Epidermal melanocyte (primary cell): ENCODE results near the gene FRMPD2.
"Not testable (repeated sequence)": the region's sequence is repeated elsewhere in the genome, so short reads cannot be mapped to it uniquely, and the experiment has no call there.

Experiments
- DNase-seq: peaks from one replicate; pipeline ENCODE4 v3.0.0; 2011; ENCODE audit warnings: low spot score; ENCODE audit not compliant: insufficient read length

Gene FRMPD2

DNA sequence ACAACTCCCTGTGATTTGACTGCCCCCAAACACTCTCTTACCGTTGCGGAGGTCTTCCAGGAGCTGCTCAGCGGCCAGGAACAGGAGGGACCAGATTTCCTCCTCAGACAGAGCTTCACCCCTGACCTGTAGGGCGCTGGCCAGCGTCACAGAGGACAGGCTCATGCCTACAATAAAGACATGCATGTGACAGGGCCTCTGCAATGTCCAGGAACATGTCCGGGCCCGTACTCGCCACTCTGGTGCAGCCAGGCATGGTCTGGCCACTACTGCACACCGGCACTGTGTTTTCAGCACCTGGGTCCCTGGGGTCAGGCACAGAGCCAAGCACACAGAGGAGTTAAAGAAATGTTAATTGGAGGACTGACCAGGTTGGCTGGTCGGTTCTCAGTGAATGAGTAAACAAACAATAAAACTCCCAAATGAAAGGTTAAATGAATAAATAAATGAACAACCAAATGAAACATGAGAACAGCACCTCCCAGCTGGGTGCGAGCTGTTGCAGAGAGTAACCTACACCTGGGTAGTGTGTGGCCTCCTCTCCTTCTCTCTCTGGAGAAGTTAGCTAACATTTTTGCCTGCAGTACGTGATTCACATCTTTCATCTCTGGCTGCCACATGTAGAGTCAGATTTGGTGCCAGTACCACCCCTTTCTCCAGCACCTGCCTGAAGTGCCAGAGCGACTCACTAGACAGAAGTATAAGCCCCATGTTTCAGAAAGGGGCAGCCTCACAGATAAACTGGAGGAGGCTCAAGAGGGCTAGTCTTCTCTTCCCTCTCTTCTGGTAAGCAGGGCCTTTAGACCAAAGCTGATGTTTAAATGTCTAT lies 22.8 kb downstream of the FRMPD2 start:
- no peak for DNase-seq

DNA sequence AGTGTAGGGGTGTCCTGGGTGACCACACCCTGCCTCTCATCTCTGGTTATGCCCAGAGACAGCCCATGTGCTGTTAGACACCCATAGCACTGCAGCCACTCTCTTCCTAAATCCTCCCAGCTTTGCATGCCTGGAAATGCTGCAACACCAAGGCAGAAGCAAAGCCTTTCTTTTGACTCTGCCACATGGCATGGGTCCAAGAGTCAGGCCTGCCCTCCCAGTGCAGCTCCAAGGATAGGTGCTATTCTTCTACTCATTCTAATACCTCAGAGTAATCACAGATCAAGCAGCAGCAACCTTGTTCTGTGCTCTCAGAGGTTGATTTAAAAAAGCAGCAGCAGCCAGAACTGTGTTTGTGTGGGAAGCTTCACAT lies 23.4 kb downstream of the FRMPD2 start:
- DNase-seq = no peak

DNA sequence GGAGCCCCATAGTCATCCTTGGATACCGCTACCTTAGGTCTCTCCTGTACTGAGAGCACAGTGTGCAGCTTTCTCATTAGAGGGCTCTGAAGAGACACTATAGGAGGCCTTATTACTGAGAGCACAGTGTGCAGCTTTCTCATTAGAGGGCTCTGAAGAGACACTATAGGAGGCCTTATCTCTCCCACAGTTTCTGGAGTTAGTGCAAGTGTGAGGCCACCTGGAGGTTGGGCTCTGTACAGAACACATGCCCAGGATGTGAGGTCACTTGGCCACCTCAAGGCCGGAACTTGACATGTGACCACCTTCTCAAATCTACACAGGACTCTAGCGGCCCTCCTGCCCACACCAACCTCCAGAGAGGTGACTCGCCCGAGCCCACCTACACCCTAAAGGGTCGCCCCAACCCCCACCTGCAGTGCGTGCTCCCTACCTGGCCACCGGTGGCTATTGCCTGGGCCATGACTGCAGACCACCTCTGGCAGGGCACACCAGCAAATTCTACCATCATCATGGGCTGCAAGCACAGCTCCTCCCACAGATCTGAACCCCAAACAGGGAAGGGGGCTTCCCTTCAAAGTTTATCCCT lies 24.6 kb downstream of the FRMPD2 start:
- no peak for DNase-seq

DNA sequence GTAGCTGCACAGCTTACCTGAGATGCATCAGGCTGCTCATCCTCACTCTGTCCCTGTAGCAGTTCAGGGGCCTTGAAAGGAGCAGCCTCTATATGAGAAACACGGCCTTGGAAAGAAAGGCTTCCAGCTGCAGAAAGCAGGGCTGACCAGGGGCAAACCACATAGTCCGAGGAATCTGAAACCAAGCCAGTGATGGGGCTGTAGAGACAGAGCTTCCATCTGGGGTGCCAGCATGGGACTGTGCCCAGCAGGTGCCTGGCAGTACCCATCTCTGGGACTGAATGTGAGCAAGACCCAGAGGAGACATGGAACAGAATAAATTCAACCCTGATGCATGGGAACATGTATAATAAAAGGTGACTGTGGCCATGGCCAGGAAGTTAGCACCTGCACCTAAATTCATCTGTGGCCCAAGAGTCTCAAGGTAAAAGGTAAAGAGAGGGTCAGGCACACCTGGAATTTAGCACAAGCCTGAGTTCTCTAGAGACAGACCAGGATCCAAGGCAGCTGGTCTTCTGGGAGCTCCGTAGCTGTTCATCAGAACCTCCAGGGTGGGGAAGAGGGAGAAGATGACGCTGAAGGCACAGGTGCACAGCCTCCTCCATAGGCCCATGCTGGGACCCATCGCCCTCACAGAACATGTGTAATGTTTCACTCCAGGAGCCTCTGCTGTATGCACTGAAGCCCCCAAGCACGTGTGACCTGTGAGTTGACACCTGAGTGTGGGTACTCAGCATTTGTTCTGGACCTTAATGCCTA lies 25.3 kb downstream of the FRMPD2 start:
- DNase-seq = no peak

GRCh38 chr10:48248462-48248861 lies 26.0 kb downstream of the FRMPD2 start:
- DNase-seq = no peak

GRCh38 chr10:48247680-48248079 lies 26.8 kb downstream of the FRMPD2 start:
- DNase-seq = no peak

- DNase-seq = no peak
Observed at GRCh38 chr10:48246501-48246900, 28.0 kb downstream of the FRMPD2 start.

- DNase-seq = no peak
Observed at GRCh38 chr10:48245977-48246376, 28.5 kb downstream of the FRMPD2 start.

- DNase-seq = not testable (repeated sequence)
Observed at GRCh38 chr10:48243921-48244320, 30.6 kb downstream of the FRMPD2 start.

DNA sequence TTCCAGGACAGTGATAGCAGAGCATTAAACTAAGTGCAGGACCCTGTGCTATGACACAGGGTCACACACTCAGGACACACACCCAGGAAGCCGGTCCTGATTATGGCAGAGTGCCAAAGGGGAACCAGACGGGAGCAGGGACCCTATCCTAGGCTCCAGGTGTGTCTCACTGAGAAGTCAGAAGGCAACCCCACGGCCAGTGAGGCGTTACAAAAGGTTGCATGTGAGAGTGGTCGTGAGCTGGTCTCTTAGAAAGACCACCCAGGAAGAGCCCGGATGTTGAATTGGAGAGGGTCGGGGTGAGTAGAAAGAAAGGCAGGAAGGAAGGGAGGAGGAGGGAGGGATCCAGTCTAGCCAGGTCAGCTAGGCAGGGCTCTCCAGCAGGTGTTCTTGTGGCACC lies 31.0 kb downstream of the FRMPD2 start:
- no peak for DNase-seq

DNA sequence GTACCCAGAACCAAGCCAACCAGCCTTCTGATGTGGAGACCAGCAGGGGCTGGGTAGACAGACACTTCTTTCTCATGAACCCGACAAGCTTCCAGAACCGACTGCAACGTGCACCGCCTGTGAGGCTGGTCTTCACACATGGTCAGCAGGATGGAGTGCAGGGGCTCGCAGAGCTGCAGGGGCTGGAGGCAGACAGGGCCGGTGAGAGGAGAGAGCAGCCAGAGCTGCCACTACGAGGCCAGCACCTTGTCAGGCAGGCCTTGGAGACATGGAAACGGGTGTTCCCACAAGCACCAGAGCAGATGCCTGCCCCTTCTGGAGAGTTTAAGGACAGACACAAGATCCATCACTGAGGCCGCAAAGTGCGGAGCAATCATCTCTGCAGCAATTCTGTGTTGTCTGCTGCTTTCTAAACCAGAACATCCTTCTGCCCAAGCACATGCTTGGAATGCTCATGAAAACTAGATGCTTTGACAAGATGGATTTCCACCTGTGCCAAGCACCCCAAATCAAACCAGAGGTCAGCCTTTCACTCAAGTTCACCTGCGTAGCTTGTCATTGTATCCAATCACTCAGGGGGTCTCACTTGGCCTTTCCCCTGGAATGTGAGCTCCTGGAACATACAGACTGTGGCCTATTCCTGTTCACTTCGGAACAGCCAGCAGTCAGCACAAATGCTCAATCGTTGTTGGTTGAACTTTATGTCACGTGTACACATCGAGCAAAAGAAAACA lies 32.2 kb downstream of the FRMPD2 start:
- DNase-seq = no peak

DNA sequence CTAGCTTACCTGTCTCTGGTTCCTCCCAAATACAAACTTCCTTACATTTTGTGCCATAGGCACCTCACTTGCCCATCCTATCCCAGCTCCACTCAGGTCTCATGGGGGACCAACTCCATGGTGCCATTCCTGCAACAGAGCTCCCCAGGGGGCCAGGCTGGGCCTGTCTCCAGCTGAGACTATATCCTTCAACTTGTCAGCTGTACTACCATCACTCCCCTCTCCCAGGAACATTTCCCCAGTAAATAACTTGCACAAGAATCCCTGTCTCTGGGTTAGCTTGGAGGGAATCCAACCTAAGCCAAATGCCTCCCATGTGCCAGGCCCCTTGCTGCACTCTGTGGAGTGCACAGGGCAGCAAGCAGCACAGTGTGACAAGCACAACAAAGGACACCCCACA lies 33.2 kb downstream of the FRMPD2 start:
- DNase-seq = no peak

GRCh38 chr10:48240196-48240595 lies 34.3 kb downstream of the FRMPD2 start:
- DNase-seq = no peak

DNA sequence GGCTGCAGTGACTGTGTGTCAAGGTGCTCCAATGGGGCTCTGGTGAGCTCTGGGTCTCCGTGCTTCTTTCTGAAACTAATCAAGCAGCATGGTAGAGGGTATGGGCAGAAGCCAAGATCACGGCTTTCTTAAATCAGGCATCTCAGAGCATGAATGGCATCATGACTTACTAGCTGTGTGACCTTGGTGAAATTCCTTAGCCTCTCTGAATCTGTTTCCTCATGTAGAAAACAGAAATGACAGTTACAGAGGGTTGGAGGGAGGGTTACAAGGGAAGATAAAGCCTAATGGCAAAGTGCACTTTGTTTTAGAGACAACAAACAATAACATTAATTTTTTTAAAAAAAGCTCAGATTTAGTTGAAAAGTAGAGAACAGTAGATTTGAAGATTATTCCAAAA lies 34.9 kb downstream of the FRMPD2 start:
- DNase-seq = no peak

DNA sequence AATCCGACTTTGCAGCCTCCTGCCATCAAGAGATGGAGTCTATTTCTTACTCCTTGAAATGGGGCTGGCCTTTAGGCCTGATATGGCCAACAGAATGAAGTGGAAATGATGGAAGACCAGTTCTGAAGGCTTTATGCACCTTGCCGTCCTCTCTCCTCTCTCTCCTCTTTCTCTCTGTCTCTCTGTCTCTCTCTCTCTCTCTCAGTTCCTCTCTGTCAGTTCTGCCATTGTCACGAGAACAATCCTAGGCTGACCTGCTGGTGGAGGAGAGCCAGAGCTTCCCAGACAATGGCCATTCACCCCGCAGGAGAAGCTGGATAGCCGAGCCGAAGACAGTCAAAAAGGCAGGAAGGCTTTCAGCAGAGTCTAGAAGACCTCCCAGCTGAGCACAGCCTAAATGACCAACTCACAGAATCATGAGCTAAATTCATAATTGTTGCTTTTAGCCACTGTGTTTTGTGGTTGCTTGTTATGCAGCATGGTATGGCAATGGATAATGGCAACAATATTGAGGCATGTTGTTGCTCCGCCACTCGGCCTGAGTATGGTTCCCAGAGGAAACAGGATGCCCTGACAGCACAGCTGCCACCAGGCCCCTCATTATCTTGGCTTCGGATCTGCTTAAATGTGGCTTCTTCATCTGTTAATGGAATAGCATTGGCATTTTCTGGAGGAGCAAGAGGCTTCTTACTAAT lies 35.5 kb downstream of the FRMPD2 start:
- DNase-seq = no peak

GRCh38 chr10:48237259-48238250 lies 36.9 kb downstream of the FRMPD2 start:
- DNase-seq = no peak

DNA sequence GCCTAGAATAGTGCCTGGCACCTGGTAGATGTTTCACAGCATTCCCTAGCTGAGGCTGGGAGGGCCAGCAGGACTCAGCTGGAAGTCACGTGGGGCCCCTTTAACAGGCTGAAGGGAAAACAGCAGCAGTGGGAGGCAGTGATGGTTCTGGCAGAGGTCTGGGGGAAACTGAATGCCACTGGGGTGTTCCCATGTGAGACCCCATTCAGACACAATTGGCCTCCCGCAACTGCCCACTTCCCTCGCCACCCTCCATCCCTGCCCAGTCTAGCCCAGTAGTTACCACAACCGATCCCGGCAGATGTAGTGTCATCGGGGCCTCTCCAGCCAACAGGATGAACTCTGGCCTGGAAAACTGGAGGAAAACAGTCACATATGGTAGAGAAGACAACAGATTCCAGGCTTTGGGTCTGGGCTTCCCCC lies 38.3 kb downstream of the FRMPD2 start:
- no peak for DNase-seq

- DNase-seq = no peak
Observed at GRCh38 chr10:48235501-48235900, 39.0 kb downstream of the FRMPD2 start.

GRCh38 chr10:48234787-48235186 lies 39.7 kb downstream of the FRMPD2 start:
- DNase-seq = no peak

GRCh38 chr10:48234295-48234694 lies 40.2 kb downstream of the FRMPD2 start:
- DNase-seq = no peak
